ENCODE measurements around the gene ST3GAL5. TPM values are rescaled to one million over a fixed set of nuclear protein-coding genes. Genes with fewer than 3 reads are reported as not detected.

ST3GAL5 gene
- total RNA-seq, 1 donor from 2014 or later = 27.3 TPM

DNA sequence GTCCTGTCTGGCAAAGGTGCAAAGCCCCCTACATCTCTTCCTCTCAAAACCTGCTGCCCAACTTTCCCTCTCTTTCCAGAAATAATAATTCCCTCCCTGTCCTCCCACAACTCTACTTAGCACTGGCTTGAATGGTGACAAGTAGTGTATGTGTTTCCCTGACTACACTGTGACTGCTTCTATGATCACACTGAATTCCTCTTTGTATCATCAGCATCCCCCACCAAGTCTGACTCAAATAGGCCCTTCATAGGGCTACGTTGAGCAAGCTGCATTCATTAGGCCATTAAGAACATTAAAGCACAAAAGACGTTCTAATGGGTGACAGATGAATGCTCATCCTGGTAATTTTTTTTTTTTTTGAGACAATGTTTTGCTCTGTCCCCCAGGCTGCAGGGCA is 13.7 kb upstream of the ST3GAL5 start:
- Mint-ChIP-seq H3K27ac (no peak overlapping the region), H3K4me1 (ENCODE audit: low read depth) (peaks cover 4% of the 10 kb centered on the region), H3K4me3 (ENCODE audit: low read depth) (no peak overlapping the region), H3K27me3 (peaks cover 4% of the 10 kb centered on the region), H3K9me3 (ENCODE audit: low read depth) (no peaks in the 10 kb centered on the region), H3K36me3 (ENCODE audit: insufficient read depth) (no peaks in the 10 kb centered on the region)
- DNase-seq (ENCODE audit: low spot score, unreplicated experiment) = no peak
- no peak for TF ChIP-seq CTCF (IDR thresholded peaks at IDR 0.05; ENCODE audit: unreplicated experiment)

DNA sequence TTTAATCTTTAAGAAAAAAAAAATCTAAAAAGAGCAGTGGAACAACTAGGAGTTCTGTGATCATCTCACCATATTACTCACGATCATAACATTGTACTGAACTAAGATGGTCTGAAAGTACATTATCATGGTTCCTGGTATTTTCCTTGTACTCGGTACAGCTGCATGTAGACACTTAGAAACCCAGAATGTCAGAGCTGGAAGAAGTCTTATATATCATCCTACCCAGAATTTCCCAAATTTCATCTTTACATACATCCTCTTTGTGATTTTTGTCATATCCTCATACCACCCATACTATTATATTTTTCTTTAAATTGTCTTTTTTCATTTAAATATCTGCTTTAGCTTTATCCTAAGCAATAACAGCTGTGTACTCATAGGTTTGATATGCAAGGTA is 12.4 kb upstream of the ST3GAL5 start:
- H3K9me3 Mint-ChIP-seq (ENCODE audit: low read depth) = no peaks in the 10 kb centered on the region
- no peak for TF ChIP-seq CTCF (IDR thresholded peaks at IDR 0.05; ENCODE audit: unreplicated experiment)
- H3K4me3 Mint-ChIP-seq (ENCODE audit: low read depth) = no peak overlapping the region
- no peaks in the 10 kb centered on the region for H3K36me3 Mint-ChIP-seq (ENCODE audit: insufficient read depth)
- H3K27ac Mint-ChIP-seq = no peak overlapping the region
- H3K27me3 Mint-ChIP-seq = peaks cover 4% of the 10 kb centered on the region
- H3K4me1 Mint-ChIP-seq (ENCODE audit: low read depth) = peaks cover 4% of the 10 kb centered on the region
- no peak for DNase-seq (ENCODE audit: low spot score, unreplicated experiment)

GRCh38 chr2:85900366-85900765 is 11.6 kb upstream of the ST3GAL5 start:
- Mint-ChIP-seq H3K36me3 (ENCODE audit: insufficient read depth) (no peaks in the 10 kb centered on the region), H3K4me1 (ENCODE audit: low read depth) (peaks cover under 1% of the 10 kb centered on the region), H3K9me3 (ENCODE audit: low read depth) (no peaks in the 10 kb centered on the region), H3K4me3 (ENCODE audit: low read depth) (no peak overlapping the region), H3K27ac (no peak overlapping the region), H3K27me3 (peaks cover under 1% of the 10 kb centered on the region)
- TF ChIP-seq CTCF (IDR thresholded peaks at IDR 0.05; ENCODE audit: unreplicated experiment) = no peak
- no peak for DNase-seq (ENCODE audit: low spot score, unreplicated experiment)

GRCh38 chr2:85899849-85900248 is 11.1 kb upstream of the ST3GAL5 start:
- Mint-ChIP-seq H3K9me3 (ENCODE audit: low read depth) (peaks cover 4% of the 10 kb centered on the region), H3K4me3 (ENCODE audit: low read depth) (no peak overlapping the region), H3K36me3 (ENCODE audit: insufficient read depth) (peaks cover 3% of the 10 kb centered on the region), H3K27ac (no peak overlapping the region), H3K4me1 (ENCODE audit: low read depth) (no peaks in the 10 kb centered on the region), H3K27me3 (no peaks in the 10 kb centered on the region)
- no peak for TF ChIP-seq CTCF (IDR thresholded peaks at IDR 0.05; ENCODE audit: unreplicated experiment)
- no peak for DNase-seq (ENCODE audit: low spot score, unreplicated experiment)

GRCh38 chr2:85899284-85899683 is 10.5 kb upstream of the ST3GAL5 start:
- TF ChIP-seq CTCF (IDR thresholded peaks at IDR 0.05; ENCODE audit: unreplicated experiment) = no peak
- no peaks in the 10 kb centered on the region for H3K27me3 Mint-ChIP-seq
- DNase-seq (ENCODE audit: low spot score, unreplicated experiment) = no peak
- H3K27ac Mint-ChIP-seq = no peak overlapping the region
- H3K9me3 Mint-ChIP-seq (ENCODE audit: low read depth) = peaks cover 4% of the 10 kb centered on the region
- peaks cover 3% of the 10 kb centered on the region for H3K36me3 Mint-ChIP-seq (ENCODE audit: insufficient read depth)
- H3K4me3 Mint-ChIP-seq (ENCODE audit: low read depth) = no peak overlapping the region
- H3K4me1 Mint-ChIP-seq (ENCODE audit: low read depth) = no peaks in the 10 kb centered on the region
